Measurements from ENCODE around the gene TMIGD2.
"Not testable (repeated sequence)": the region's sequence is repeated elsewhere in the genome, so short reads cannot be mapped to it uniquely, and the experiment has no call there.

TMIGD2 gene

GRCh38 chr19:4302243-4302640, at the start of gene TMIGD2:
Gene TMIGD2, minus strand, starts transcription at chr19:4302389. Its CDS starts 4 bp downstream, at chr19:4302385.
- DNase-seq = no peak

- DNase-seq = no peak
Measured at GRCh38 chr19:4350726-4351125, 48.5 kb upstream of the TMIGD2 start.

- no peak for DNase-seq
Measured at GRCh38 chr19:4350111-4350510, 47.9 kb upstream of the TMIGD2 start.

- not testable (repeated sequence) for DNase-seq
Measured at GRCh38 chr19:4349225-4349624, 47.0 kb upstream of the TMIGD2 start.

GRCh38 chr19:4347521-4347920, 45.3 kb upstream of the TMIGD2 start:
- no peak for DNase-seq

GRCh38 chr19:4346020-4346383, 43.8 kb upstream of the TMIGD2 start:
- DNase-seq = no peak

- no peak for DNase-seq
Measured at GRCh38 chr19:4345342-4346019, 43.3 kb upstream of the TMIGD2 start.

GRCh38 chr19:4343370-4344307, 41.5 kb upstream of the TMIGD2 start, which contains the start of gene MPND:
Gene MPND, plus strand, starts transcription at chr19:4343562. Its CDS starts 32 bp downstream, at chr19:4343594.
- peak; percentile 88 to 93 (median 91) for DNase-seq

GRCh38 chr19:4342615-4343369, 40.6 kb upstream of the TMIGD2 start:
- DNase-seq = peak; percentile 83 to 92 (median 90)

GRCh38 chr19:4342314-4342614, 40.1 kb upstream of the TMIGD2 start:
- no peak for DNase-seq

- no peak for DNase-seq
Measured at GRCh38 chr19:4338441-4339355, 36.5 kb upstream of the TMIGD2 start, which contains the start of gene STAP2. Gene STAP2, minus strand, starts transcription at chr19:4338827. Its CDS starts 74 bp downstream, at chr19:4338753.

GRCh38 chr19:4337906-4338440, 35.8 kb upstream of the TMIGD2 start:
- no peak for DNase-seq

GRCh38 chr19:4334929-4335570, 32.9 kb upstream of the TMIGD2 start:
- DNase-seq = no peak

- DNase-seq = no peak
Measured at GRCh38 chr19:4329858-4330257, 27.7 kb upstream of the TMIGD2 start.

- DNase-seq = peak in 1 of 4 experiments; percentile 23
Measured at GRCh38 chr19:4328991-4329681, 26.9 kb upstream of the TMIGD2 start.

- DNase-seq = peak; percentile 86 to 100 (median 92)
Measured at GRCh38 chr19:4328243-4328990, 26.2 kb upstream of the TMIGD2 start.

GRCh38 chr19:4327877-4328242, 25.7 kb upstream of the TMIGD2 start:
- no peak for DNase-seq

- DNase-seq = peak in 3 of 4 experiments; percentile 30 to 70 (median 32)
Measured at GRCh38 chr19:4327252-4327876, 25.2 kb upstream of the TMIGD2 start.

- DNase-seq = no peak
Measured at GRCh38 chr19:4326837-4327251, 24.7 kb upstream of the TMIGD2 start.

Measured in activated CD4-positive, CD25-positive, alpha-beta regulatory T cell (primary cell).